Left lung (tissue), 10 donors: ENCODE results near the gene CCL5. TPM values are rescaled to one million over a fixed set of nuclear protein-coding genes. Genes with fewer than 3 reads are reported as not detected.

Experiments
- ATAC-seq: fragments of 200-7000 bp; cut with Tn5 transposase; one replicate; pipeline ENCODE4 v1.9.1; 2020; ENCODE audit warnings: moderate library complexity
- DNase-seq, 4 donors: peaks; one replicate each; pipeline ENCODE4 v3.0.0-alpha.2; 2013 to 2020
- H3K27ac ChIP-seq, 2 donors: fragments of 200-600 bp; sonication (generic) in 1 of 2; one replicate each; pipeline versions ENCODE4 v1.5.0 to v1.8.0; 2020 to 2021
- H3K27me3 ChIP-seq, 2 donors: fragments of 200-600 bp; sonication (generic) in 1 of 2; one replicate each; pipeline versions ENCODE4 v1.5.0 to v1.8.0; 2020 to 2021
- H3K36me3 ChIP-seq, 2 donors: fragments of 200-600 bp; sonication (generic) in 1 of 2; one replicate each; pipeline versions ENCODE4 v1.5.0 to v1.8.0; 2020 to 2021
- H3K4me1 ChIP-seq, 2 donors: fragments of 200-600 bp; one replicate each; pipeline ENCODE4 v1.8.0; 2021
- H3K4me3 ChIP-seq, 2 donors: fragments of 200-600 bp; sonication (generic) in 1 of 2; one replicate each; pipeline versions ENCODE4 v1.5.0 to v1.8.0; 2020 to 2021; ENCODE audit warnings: mild to moderate bottlenecking in 1 of 2
- H3K9me3 ChIP-seq, 2 donors: fragments of 200-600 bp; sonication (generic) in 1 of 2; one replicate each; pipeline versions ENCODE4 v1.5.0 to v1.8.0; 2020 to 2021
- CTCF ChIP-seq, 2 donors: fragments of 200-600 bp; sonication (generic) in 1 of 2; IDR thresholded peaks; one replicate each; pipeline versions ENCODE4 v1.5.0 to v1.8.0; 2021; ENCODE audit warnings: antibody characterized with exemption in 2 of 2
- intact Hi-C, 2 donors: fragments of 100-400 bp; cut with DNase I; formaldehyde crosslinking; loops; one replicate each; pipeline versions ENCODE4 v1.11.2 to v1.14.2; 2022
- polyA plus RNA-seq, 6 donors: library from polyadenylated mRNA; unstranded; fragments of 120-200 nt; gene quantifications; one replicate each; pipeline ENCODE4 v1.2.1, GENCODE V29; 2013; ENCODE audit not compliant: insufficient read length in 6 of 6
- total RNA-seq, 2 donors: library from RNA; stranded (reverse); fragmentation: NEBNext Ultra II Directional; extraction: Animal tissue kit (Norgen Biotek cat#: 25700); gene quantifications; one replicate each; pipeline ENCODE4 v1.2.1, GENCODE V29; 2021
- donor health status: DM: no; HTN: yes; CAD: no.
- donor health status: DM: no; HTN: no; CAD: no.

The CCL5 gene
- total and polyA plus RNA-seq, 8 donors, result 2.9 to 12.4 (median 4.3) TPM

- H3K27ac ChIP-seq, result peak overlapping the region in 1 of 2 donors; percentile 6
- no peak for TF ChIP-seq CTCF (IDR thresholded peaks at IDR 0.05)
- H3K9me3 ChIP-seq, result no peaks in the 10 kb centered on the region
- ATAC-seq, result peak; percentile 33
- no peak overlapping the region for H3K4me3 ChIP-seq
- peaks cover 4 to 6% of the 10 kb centered on the region in 2 donors for H3K4me1 ChIP-seq
- H3K36me3 ChIP-seq, result no peaks in the 10 kb centered on the region
- no peak for DNase-seq
- intact Hi-C loops, result no loop called here
- no peaks in the 10 kb centered on the region for H3K27me3 ChIP-seq
Measured at GRCh38 chr17:35875072-35875799, 4.9 kb downstream of the CCL5 start.

- TF ChIP-seq CTCF (IDR thresholded peaks at IDR 0.05), result no peak
- Histone ChIP-seq H3K36me3 (no peaks in the 10 kb centered on the region), H3K4me1 (peaks cover 4 to 6% of the 10 kb centered on the region in 2 donors), H3K27me3 (no peaks in the 10 kb centered on the region), H3K9me3 (no peaks in the 10 kb centered on the region), H3K4me3 (no peak overlapping the region), H3K27ac (no peak overlapping the region)
- intact Hi-C loops, result no loop called here
- no peak for ATAC-seq
- no peak for DNase-seq
Measured at GRCh38 chr17:35872196-35872980, 7.8 kb downstream of the CCL5 start.

GRCh38 chr17:35870906-35871819 lies 9.0 kb downstream of the CCL5 start:
- peak; percentile 62 for ATAC-seq

GRCh38 chr17:35868737-35869136 lies 11.4 kb downstream of the CCL5 start, which contains the start of gene HEATR9:
Gene HEATR9 (minus strand): TSS chr17:35868891. CDS start chr17:35868742, 149 bp downstream.
- Histone ChIP-seq H3K9me3 (no peaks in the 10 kb centered on the region), H3K27ac (no peak within 1 kb of the TSS), H3K4me3 (no peak within 1 kb of the TSS), H3K4me1 (peaks cover 0 to 12% of the 10 kb centered on the region in 2 donors), H3K36me3 (no peaks in the 10 kb centered on the region), H3K27me3 (no peaks in the 10 kb centered on the region)
- TF ChIP-seq CTCF (IDR thresholded peaks at IDR 0.05), result no peak
- no peak for DNase-seq
- intact Hi-C loops, result no loop called here
- ATAC-seq, result no peak

More at GRCh38 chr17:35870906-35871819, 9.0 kb downstream of the CCL5 start:
- Histone ChIP-seq H3K9me3 (no peaks in the 10 kb centered on the region), H3K4me3 (no peak overlapping the region), H3K27ac (no peak overlapping the region), H3K36me3 (no peaks in the 10 kb centered on the region), H3K4me1 (peaks cover 6 to 10% of the 10 kb centered on the region in 2 donors), H3K27me3 (no peaks in the 10 kb centered on the region)
- DNase-seq, result no peak
- TF ChIP-seq CTCF (IDR thresholded peaks at IDR 0.05), result no peak
- intact Hi-C loops, result no loop called here
